LNCaP clone FGC (cell line): ENCODE data around the gene MCF2L2.

Experiments used
- DNase-seq: peaks from one replicate; pipeline ENCODE4 v3.0.0-alpha.2; 2011; ENCODE audit warnings: low read depth
- H3K4me3 ChIP-seq: 2 replicates; pipeline ENCODE4 v1.5.1; 2011; ENCODE audit warnings: mild to moderate bottlenecking, low read depth, low read length, control low read depth
- CTCF ChIP-seq: IDR thresholded peaks from 2 replicates; pipeline ENCODE4 v1.5.1; 2012; ENCODE audit warnings: mild to moderate bottlenecking; ENCODE audit not compliant: control insufficient read depth, insufficient read depth; ENCODE audit errors: extremely low read depth

The MCF2L2 gene

GRCh38 chr3:183386651-183387050 is 41.8 kb downstream of the MCF2L2 start:
- TF ChIP-seq CTCF: no peak
- no peak for DNase-seq
- no peak overlapping the region for H3K4me3 ChIP-seq

- peak; percentile 73 for TF ChIP-seq CTCF
- no peak overlapping the region for H3K4me3 ChIP-seq
- peak; percentile 41 for DNase-seq
Observed at GRCh38 chr3:183385698-183386613, 42.5 kb downstream of the MCF2L2 start.

GRCh38 chr3:183381673-183382072 is 46.7 kb downstream of the MCF2L2 start:
- H3K4me3 ChIP-seq: no peak overlapping the region
- no peak for TF ChIP-seq CTCF
- DNase-seq: no peak

DNA sequence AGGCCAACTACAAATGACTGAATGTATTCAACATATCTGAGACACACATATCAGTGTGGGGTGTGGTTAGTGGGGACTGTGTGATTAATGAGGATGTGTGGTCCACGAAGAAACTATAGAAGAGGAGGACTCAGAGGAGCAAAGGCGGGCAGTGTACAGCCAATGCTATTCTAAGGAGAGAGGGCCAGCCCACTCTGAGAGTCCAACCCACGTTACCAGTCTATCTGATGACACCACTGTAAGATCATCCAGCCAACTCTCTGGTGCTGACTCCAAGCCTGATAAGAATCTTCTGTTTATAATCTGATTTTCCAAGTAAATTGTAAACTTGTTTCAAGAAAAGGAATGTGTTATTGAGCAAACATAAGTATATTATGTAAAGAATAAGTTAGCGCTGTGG is 47.2 kb downstream of the MCF2L2 start:
- peak; percentile 55 for DNase-seq
- TF ChIP-seq CTCF: no peak
- no peak overlapping the region for H3K4me3 ChIP-seq

GRCh38 chr3:183378951-183379350 is 49.5 kb downstream of the MCF2L2 start:
- DNase-seq: no peak
- TF ChIP-seq CTCF: no peak
- no peak overlapping the region for H3K4me3 ChIP-seq

DNA sequence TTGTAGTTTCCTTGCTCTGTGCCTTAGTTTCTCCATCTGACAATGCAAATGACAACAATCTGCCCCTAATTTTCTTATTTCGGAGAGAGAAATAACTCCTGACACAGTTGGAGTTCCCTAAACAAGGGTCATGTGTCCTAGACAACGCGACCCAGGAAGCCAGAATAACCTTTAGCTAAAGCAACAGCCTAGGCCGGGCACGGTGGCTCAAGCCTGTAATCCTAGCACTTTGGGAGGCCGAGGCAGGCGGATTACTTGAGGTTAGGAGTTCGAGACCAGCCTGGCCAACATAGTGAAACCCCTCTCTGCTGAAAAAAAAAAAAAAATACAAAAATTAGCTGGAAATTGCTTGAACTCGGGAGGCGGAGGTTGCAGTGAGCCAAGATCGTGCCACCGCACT is 49.9 kb downstream of the MCF2L2 start:
- TF ChIP-seq CTCF: no peak
- DNase-seq: no peak
- no peak overlapping the region for H3K4me3 ChIP-seq

GRCh38 chr3:183378008-183378407 is 50.4 kb downstream of the MCF2L2 start:
- no peak for TF ChIP-seq CTCF
- H3K4me3 ChIP-seq: no peak overlapping the region
- DNase-seq: no peak
